HepG2 (cell line): ENCODE measurements around the gene VANGL2. TPM values are rescaled to one million over a fixed set of nuclear protein-coding genes. Genes with fewer than 3 reads are reported as not detected.

Source experiments
- ATAC-seq: fragments of 200-7000 bp; cut with Tn5 transposase; 3 replicates; pipeline ENCODE4 v1.9.1; 2020; ENCODE audit warnings: mild to moderate bottlenecking, moderate library complexity
- Bru-seq: library from RNA; stranded (reverse); fragments of 400-500 nt; gene quantifications from one replicate; lab custom pipeline; 2021; lab: Mats Ljungman, UMichigan
- BruChase-seq, 2 experiments: library from RNA; stranded (reverse); fragments of 400-500 nt; gene quantifications; one replicate each; lab custom pipeline; 2021; lab: Mats Ljungman, UMichigan
- BruUV-seq: library from RNA; stranded (reverse); fragments of 400-500 nt; replicated peaks from 2 replicates; lab custom pipeline; 2021; lab: Mats Ljungman, UMichigan
- CTCF ChIA-PET: fragments of 300-600 bp; formaldehyde crosslinking; extraction: SDS; loops from one replicate; lab custom pipeline; 2021; ENCODE audit warnings: low total read pairs, inconsistent platforms, low intra/inter-chr PET ratio; lab: Yijun Ruan, JAX
- POLR2A ChIA-PET: fragments of 350-600 bp; sonication (Branson Sonifier 250); formaldehyde crosslinking; loops from one replicate; lab custom pipeline; 2020; ENCODE audit warnings: antibody characterized with exemption, inconsistent platforms; lab: Yijun Ruan, JAX
- DNase-seq: peaks from one replicate; pipeline ENCODE4 v3.0.0-alpha.2; 2015; ENCODE audit warnings: low spot score
- FAIRE-seq: peaks from 3 replicates; lab custom pipeline; 2011; peaks lifted over from hg19 to GRCh38; lab: Jason Lieb, UNC
- H2AFZ ChIP-seq: one replicate; pipeline ENCODE4 v1.6.1; 2011; ENCODE audit warnings: low read length, inconsistent platforms
- H3K27ac ChIP-seq: fragments of 300-600 bp; 3 replicates; pipeline ENCODE4 v1.8.0; 2011; ENCODE audit warnings: mixed run types, mild to moderate bottlenecking, mixed read lengths, low read length, inconsistent platforms; ENCODE audit not compliant: insufficient read depth; ENCODE audit errors: extremely low read length
- H3K27me3 ChIP-seq, 2 experiments: fragments of 200-600 bp in 1 of 2; 2 replicates in 1 of 2; 3 replicates in 1 of 2; pipeline versions ENCODE4 v1.6.0 to v1.8.0; 2011; ENCODE audit warnings: low read length in 2 of 2, mild to moderate bottlenecking in 2 of 2, moderate library complexity in 2 of 2, inconsistent platforms in 1 of 2; ENCODE audit not compliant: insufficient read depth in 2 of 2, control insufficient read depth in 1 of 2
- H3K36me3 ChIP-seq, 2 experiments: fragments of 200-600 bp in 1 of 2; replicated peaks in 1 of 2; 2 replicates in 1 of 2; 3 replicates in 1 of 2; pipeline versions ENCODE4 v1.5.1 to v1.8.0; 2011; ENCODE audit warnings: low read length in 2 of 2, inconsistent platforms in 1 of 2; ENCODE audit not compliant: insufficient read depth in 2 of 2, control insufficient read depth in 1 of 2
- H3K4me1 ChIP-seq: 2 replicates; pipeline ENCODE4 v1.5.1; 2012; ENCODE audit warnings: low read length, inconsistent platforms; ENCODE audit not compliant: insufficient read depth
- H3K4me2 ChIP-seq: 2 replicates; pipeline ENCODE4 v1.6.0; 2011; ENCODE audit warnings: low read depth, low read length, inconsistent platforms
- H3K4me3 ChIP-seq, 3 experiments: fragments of 200-600 bp in 1 of 3; sonication (generic), shearing (Covaris generic) in 1 of 3; replicated peaks in 1 of 3; 2 replicates each; pipeline ENCODE4 v1.5.1; 2011 to 2016; ENCODE audit warnings: low read length in 3 of 3, inconsistent platforms in 2 of 3, low read depth in 2 of 3, mild to moderate bottlenecking in 2 of 3, control low read depth in 1 of 3, mixed read lengths in 1 of 3; ENCODE audit not compliant: insufficient read depth in 1 of 3
- H3K79me2 ChIP-seq: one replicate; pipeline ENCODE4 v1.6.1; 2011; ENCODE audit warnings: low read length, inconsistent platforms; ENCODE audit not compliant: insufficient read depth
- H3K9ac ChIP-seq: 2 replicates; pipeline ENCODE4 v1.6.0; 2011; ENCODE audit warnings: mild to moderate bottlenecking, low read depth, low read length, inconsistent platforms; ENCODE audit not compliant: insufficient read depth
- H3K9me3 ChIP-seq: 2 replicates; pipeline ENCODE4 v1.5.1; 2012; ENCODE audit warnings: mild to moderate bottlenecking, low read length
- H4K20me1 ChIP-seq: 2 replicates; pipeline ENCODE4 v1.6.0; 2011; ENCODE audit warnings: inconsistent platforms, mild to moderate bottlenecking, low read length, moderate library complexity; ENCODE audit not compliant: insufficient read depth
- GABPB1 ChIP-seq: IDR thresholded peaks from 2 replicates; pipeline ENCODE4 v1.6.1; 2016; ENCODE audit warnings: mild to moderate bottlenecking, missing genetic modification reagents, moderate library complexity, missing compliant biosample characterization
- GATA4 ChIP-seq: sonication (generic); IDR thresholded peaks from 2 replicates; pipeline ENCODE4 v1.6.1; 2016; ENCODE audit warnings: antibody characterized with exemption, low read depth, borderline replicate concordance
- HNF4A ChIP-seq: sonication (generic); formaldehyde crosslinking; IDR thresholded peaks from 2 replicates; pipeline ENCODE4 v1.4.0; 2020; ENCODE audit warnings: missing genetic modification reagents
- SOX13 ChIP-seq, 3 experiments: fragments of 450-650 bp in 1 of 3; sonication (generic) in 1 of 3; formaldehyde crosslinking in 1 of 3; IDR thresholded peaks in 2 of 3; conservative IDR thresholded peaks in 1 of 3; 2 replicates each; pipeline versions ENCODE4 v1.5.0 to v1.6.1; 2016 to 2020; ENCODE audit warnings: antibody characterized with exemption in 1 of 3, mild to moderate bottlenecking in 1 of 3, missing compliant biosample characterization in 1 of 3, missing genetic modification reagents in 1 of 3, moderate library complexity in 1 of 3
- SOX5 ChIP-seq: IDR thresholded peaks from 2 replicates; pipeline ENCODE4 v1.6.1; 2016; ENCODE audit warnings: borderline replicate concordance
- SP1 ChIP-seq, 2 experiments: fragments of 450-650 bp in 1 of 2; sonication (generic) in 1 of 2; formaldehyde crosslinking in 1 of 2; IDR thresholded peaks; 2 replicates each; pipeline versions ENCODE4 v1.4.0 to v1.6.1; 2016 to 2020; ENCODE audit warnings: missing genetic modification reagents in 1 of 2
- SRSF1 ChIP-seq: fragments of 200-400 bp; formaldehyde crosslinking; optimal IDR thresholded peaks from 2 replicates; pipeline ENCODE3; 2017; ENCODE audit warnings: mild to moderate bottlenecking, low read depth, low read length, moderate library complexity
- SRSF4 ChIP-seq: fragments of 200-400 bp; formaldehyde crosslinking; IDR thresholded peaks from one replicate; pipeline ENCODE4 v1.6.1; 2018; ENCODE audit warnings: mild to moderate bottlenecking, low read depth, low read length, moderate library complexity; ENCODE audit not compliant: poor library complexity, severe bottlenecking
- ZNF235 ChIP-seq: sonication (generic); formaldehyde crosslinking; IDR thresholded peaks from 2 replicates; pipeline ENCODE4 v1.8.1; 2023; ENCODE audit warnings: mild to moderate bottlenecking, missing genetic modification reagents, borderline replicate concordance
- ZNF687 ChIP-seq: sonication (generic); formaldehyde crosslinking; IDR thresholded peaks from 2 replicates; pipeline ENCODE4 v1.5.1; 2020; ENCODE audit warnings: mild to moderate bottlenecking, missing genetic modification reagents, moderate library complexity
- ZNF740 ChIP-seq: sonication (generic); formaldehyde crosslinking; IDR thresholded peaks from 2 replicates; pipeline ENCODE4 v1.4.0; 2020; ENCODE audit warnings: missing genetic modification reagents
- ZNF768 ChIP-seq: sonication (generic); formaldehyde crosslinking; IDR thresholded peaks from 2 replicates; pipeline ENCODE4 v1.4.0; 2020; ENCODE audit warnings: missing genetic modification reagents
- ZNF776 ChIP-seq: sonication (generic); formaldehyde crosslinking; IDR thresholded peaks from 2 replicates; pipeline ENCODE4 v1.4.0; 2020; ENCODE audit warnings: mild to moderate bottlenecking, missing genetic modification reagents
- ZSCAN12 ChIP-seq: sonication (generic); formaldehyde crosslinking; IDR thresholded peaks from 2 replicates; pipeline ENCODE4 v1.9.0; 2021; ENCODE audit warnings: mild to moderate bottlenecking, missing genetic modification reagents
- WGBS: methylation state at CpG from one replicate; pipeline ENCODE4 v1.1.6; 2017; ENCODE audit warnings: low lambda C conversion rate; 5-methylcytosine and 5-hydroxymethylcytosine counted together
- in situ Hi-C: cut with HindIII; loops from 2 replicates; pipeline ENCODE4 v1.10.0; 2017; ENCODE audit warnings: low pct_unique_long_range_greater_than_20kb; ENCODE audit not compliant: extremely low pct_ligation_motif_present
- intact Hi-C: fragments of 100-400 bp; cut with micrococcal nuclease; formaldehyde crosslinking; loops from one replicate; pipeline ENCODE4 v1.10.0; 2022; ENCODE audit not compliant: unreplicated experiment
- long read RNA-seq, 2 experiments: library from RNA in 1 of 2; library from polyadenylated mRNA in 1 of 2; stranded (forward) in 1 of 2; unstranded in 1 of 2; transcript quantifications; one replicate each; pipeline ENCODE4 v2.0.0, GENCODE V29; 2019 to 2022
- polyA minus RNA-seq, 3 experiments: library from RNA; depleted of rRNA, polyadenylated mRNA; stranded (reverse); fragments of >200 nt; gene quantifications; 2 replicates each; pipeline ENCODE4 v1.2.3, GENCODE V29; 2011; ENCODE audit warnings: low replicate concordance in 1 of 3
- polyA plus RNA-seq, 8 experiments: library from polyadenylated mRNA; depleted of rRNA in 3 of 8; stranded (reverse) in 7 of 8; unstranded in 1 of 8; fragments of >200 nt; fragmentation: Illumina TruSeq in 4 of 8; extraction: Trizol in 4 of 8; gene quantifications; 2 replicates each; pipeline versions ENCODE4 v1.2.1 to v1.2.3, GENCODE V29; 2011 to 2016; ENCODE audit warnings: low read depth in 4 of 8, missing spikeins in 1 of 8, mixed read lengths in 1 of 8; ENCODE audit not compliant: insufficient read depth in 1 of 8
- total RNA-seq, 5 experiments: library from RNA; depleted of rRNA; stranded (reverse); fragments of >200 nt; fragmentation: Illumina TruSeq; extraction: Trizol; gene quantifications; 2 replicates each; pipeline ENCODE4 v1.2.3, GENCODE V29; 2016; ENCODE audit warnings: low read depth in 1 of 5

Gene VANGL2
- not detected in 2 replicates for total RNA-seq (2016; rRNA removed; fragmentation: Illumina TruSeq; extraction: Trizol)
- not detected in 2 replicates for total RNA-seq (2016; cell fraction: cytosol; rRNA removed; fragmentation: Illumina TruSeq; extraction: Trizol; ENCODE audit: low read depth)
- total RNA-seq (2016; cell fraction: insoluble cytoplasmic fraction; rRNA removed; fragmentation: Illumina TruSeq; extraction: Trizol) = 0.02 TPM in 1 of 2 replicates, not detected in the other
- total RNA-seq (2016; cell fraction: membrane; rRNA removed; fragmentation: Illumina TruSeq; extraction: Trizol) = 0.03 TPM in 1 of 2 replicates, not detected in the other
- 0.16 TPM in 1 of 2 replicates, not detected in the other for total RNA-seq (2016; cell fraction: nucleus; rRNA removed; fragmentation: Illumina TruSeq; extraction: Trizol)
- polyA plus RNA-seq (2011; rRNA removed) = 0.09 and 0.18 TPM in 2 replicates
- 0.11 and 0.12 TPM in 2 replicates for polyA plus RNA-seq (2011; cell fraction: cytosol; rRNA removed)
- polyA plus RNA-seq (2011; cell fraction: nucleus; rRNA removed) = 0.16 and 0.21 TPM in 2 replicates
- polyA plus RNA-seq (2012) = 0.09 TPM in 1 of 2 replicates, not detected in the other
- not detected in 2 replicates for polyA plus RNA-seq (2016; cell fraction: cytosol; fragmentation: Illumina TruSeq; extraction: Trizol; ENCODE audit: low read depth)
- not detected in 2 replicates for polyA plus RNA-seq (2016; cell fraction: insoluble cytoplasmic fraction; fragmentation: Illumina TruSeq; extraction: Trizol; ENCODE audit: low read depth)
- polyA plus RNA-seq (2016; cell fraction: membrane; fragmentation: Illumina TruSeq; extraction: Trizol; ENCODE audit: low read depth) = 0.03 TPM in 1 of 2 replicates, not detected in the other
- polyA plus RNA-seq (2016; cell fraction: nucleus; fragmentation: Illumina TruSeq; extraction: Trizol; ENCODE audit: insufficient read depth, low read depth) = 0.11 TPM in 2 replicates
- 0.10 TPM in 1 of 2 replicates, not detected in the other for polyA minus RNA-seq (2011; rRNA and poly(A)+ RNA removed; ENCODE audit: low replicate concordance)
- not detected in 2 replicates for polyA minus RNA-seq (2011; cell fraction: cytosol; rRNA and poly(A)+ RNA removed)
- polyA minus RNA-seq (2011; cell fraction: nucleus; rRNA and poly(A)+ RNA removed) = 0.13 TPM in 1 of 2 replicates, not detected in the other
- percentile 14 among the genes with signal in this experiment for Bru-seq, nascent RNA
- BruChase-seq, experiment 1, labeled RNA remaining after a 6-hour chase = percentile 15 among the genes with signal in this experiment
- BruChase-seq, experiment 2, labeled RNA remaining after a 2-hour chase = percentile 11 among the genes with signal in this experiment
- long read RNA-seq, experiment 1 = 0 reads
- long read RNA-seq, experiment 2, partial matches to known transcripts = 0 of 1 reads
- long read RNA-seq, experiment 2, other reads (novel, unspliced or antisense) = 1 of 1 reads

GRCh38 chr1:160400223-160400645 is at the start of gene VANGL2:
Gene VANGL2 (plus strand): TSS chr1:160400564. CDS start chr1:160415838, 15,274 bp downstream.
- ChIA-PET CTCF (no interaction called here), POLR2A (no interaction called here)
- Histone ChIP-seq H3K79me2 (no peaks in the 10 kb centered on the region), H3K4me2 (peak within 1 kb of the TSS; percentile 74), H2AFZ (no peak within 1 kb of the TSS), H3K36me3 (no peaks in the 10 kb centered on the region), H3K9ac (no peak within 1 kb of the TSS), H3K27ac (no peak within 1 kb of the TSS), H3K4me3 (peak within 1 kb of the TSS; percentile 47 to 65 (median 47)), H3K4me1 (peaks cover 7% of the 10 kb centered on the region; the same call in 1 of the 2 replicates), H4K20me1 (no peaks in the 10 kb centered on the region), H3K9me3 (no peaks in the 10 kb centered on the region), H3K27me3 (peaks cover 13 to 62% of the 10 kb centered on the region in 2 experiments)
- BruUV-seq = no TSS peak
- ATAC-seq (peak; percentile 54), DNase-seq (no peak), FAIRE-seq (no peak)
- intact Hi-C loops = no loop called here
- 3% methylated on average over 5 of the region's 34 CpGs for WGBS
- in situ Hi-C loops = no loop called here
- TF ChIP-seq ZNF740 (CRISPR knock-in tag) = peak; percentile 69
- TF ChIP-seq SRSF4 = no peak
- peak; percentile 33; the same call in 1 of the 2 replicates for TF ChIP-seq SOX5 (CRISPR knock-in tag)
- TF ChIP-seq GABPB1 (CRISPR knock-in tag) = peak; percentile 43; the same call in 1 of the 2 replicates
- TF ChIP-seq HNF4A = no peak
- TF ChIP-seq ZNF776 (CRISPR knock-in tag) = no peak
- peak; percentile 100 for TF ChIP-seq SRSF1
- TF ChIP-seq ZNF687 (CRISPR knock-in tag) = 0 out of 2 replicates have a peak, but pooled peaks have one; percentile 14
- no peak for TF ChIP-seq ZNF235 (CRISPR knock-in tag)
- TF ChIP-seq SOX13 (IDR thresholded peaks at IDR 0.05) = no peak
- TF ChIP-seq SOX13 (CRISPR knock-in tag; conservative IDR thresholded peaks at IDR 0.05 in 1 of 2, IDR thresholded peaks at IDR 0.05 in 1 of 2) = peak in 1 of 2 experiments; percentile 64; a peak in 2 of 4 replicates
- peak; percentile 28; the same call in 1 of the 2 replicates for TF ChIP-seq ZNF768
- no peak for TF ChIP-seq GATA4
- no peak for TF ChIP-seq ZSCAN12 (CRISPR knock-in tag)
- TF ChIP-seq SP1 (IDR thresholded peaks at IDR 0.05) = no peak
- 0 out of 2 replicates have a peak, but pooled peaks have one; percentile 16 for TF ChIP-seq SP1 (CRISPR knock-in tag; IDR thresholded peaks at IDR 0.05)
